Tibial nerve (tissue), 3 donors: ENCODE results near the gene TRAPPC4.

ENCODE experiments used
- CTCF ChIP-seq, 5 experiments: fragments of 200-600 bp in 3 of 5; fragments of 450-650 bp in 2 of 5; sonication (generic) in 3 of 5; IDR thresholded peaks; one replicate each; pipeline ENCODE4 v1.5.1; 2016 to 2019; ENCODE audit warnings: antibody characterized with exemption in 5 of 5, mild to moderate bottlenecking in 3 of 5, moderate library complexity in 2 of 5
- POLR2A ChIP-seq, 2 donors: fragments of 450-650 bp; IDR thresholded peaks; one replicate each; pipeline ENCODE4 v1.6.1; 2017; ENCODE audit warnings: antibody characterized with exemption in 2 of 2, mild to moderate bottlenecking in 2 of 2, moderate library complexity in 2 of 2

- TF ChIP-seq CTCF (IDR thresholded peaks at IDR 0.05) (no peak), POLR2A (IDR thresholded peaks at IDR 0.05) (no peak)
Measured at GRCh38 chr11:119052163-119052814, 33.7 kb downstream of the TRAPPC4 start.
